ENCODE results near the gene NKAPD1.
A peak's percentile ranks its signal among the peaks of the same experiment; 100 is the strongest.
"Not testable (repeated sequence)": the region's sequence is repeated elsewhere in the genome, so short reads cannot be mapped to it uniquely, and the experiment has no call there.

NKAPD1 gene

GRCh38 chr11:112085822-112086421, 11.8 kb downstream of the NKAPD1 start:
- peak in 2 of 3 experiments; percentile 18 for DNase-seq (ENCODE audit: low read depth in 2 of 3, low spot score in 2 of 3)

- DNase-seq (ENCODE audit: low read depth in 2 of 3, low spot score in 2 of 3) = peak; percentile 81 to 92 (median 88)
Measured at GRCh38 chr11:112086422-112087191, 12.5 kb downstream of the NKAPD1 start, which contains the start of the genes SDHD and TIMM8B. Gene SDHD (plus strand): TSS chr11:112086873. CDS start chr11:112086908, 35 bp downstream. Gene TIMM8B (minus strand): TSS chr11:112086756. CDS start chr11:112086723, 33 bp downstream.

- DNase-seq (ENCODE audit: low read depth in 2 of 3, low spot score in 2 of 3) = no peak
Measured at GRCh38 chr11:112087212-112087611, 13.1 kb downstream of the NKAPD1 start.

- not testable (repeated sequence) for DNase-seq (ENCODE audit: low read depth in 2 of 3, low spot score in 2 of 3)
Measured at GRCh38 chr11:112095302-112095701, 21.2 kb downstream of the NKAPD1 start.

GRCh38 chr11:112096194-112096593, 22.1 kb downstream of the NKAPD1 start:
- DNase-seq (ENCODE audit: low read depth in 2 of 3, low spot score in 2 of 3) = no peak

GRCh38 chr11:112097734-112098528, 23.8 kb downstream of the NKAPD1 start:
- no peak for DNase-seq (ENCODE audit: low read depth in 2 of 3, low spot score in 2 of 3)

- no peak for DNase-seq (ENCODE audit: low read depth in 2 of 3, low spot score in 2 of 3)
Measured at GRCh38 chr11:112100462-112100861, 26.4 kb downstream of the NKAPD1 start.

GRCh38 chr11:112103446-112103845, 29.3 kb downstream of the NKAPD1 start:
- DNase-seq (ENCODE audit: low read depth in 2 of 3, low spot score in 2 of 3) = no peak

- DNase-seq (ENCODE audit: low read depth in 2 of 3, low spot score in 2 of 3) = no peak
Measured at GRCh38 chr11:112106070-112106469, 32.0 kb downstream of the NKAPD1 start.

GRCh38 chr11:112113539-112114457, 39.7 kb downstream of the NKAPD1 start:
- no peak for DNase-seq (ENCODE audit: low read depth in 2 of 3, low spot score in 2 of 3)

- DNase-seq (ENCODE audit: low read depth in 2 of 3, low spot score in 2 of 3) = no peak
Measured at GRCh38 chr11:112114460-112114859, 40.4 kb downstream of the NKAPD1 start.

GRCh38 chr11:112115386-112115785, 41.3 kb downstream of the NKAPD1 start:
- DNase-seq (ENCODE audit: low read depth in 2 of 3, low spot score in 2 of 3) = no peak

- no peak for DNase-seq (ENCODE audit: low read depth in 2 of 3, low spot score in 2 of 3)
Measured at GRCh38 chr11:112118176-112118575, 44.1 kb downstream of the NKAPD1 start.

- DNase-seq (ENCODE audit: low read depth in 2 of 3, low spot score in 2 of 3) = no peak
Measured at GRCh38 chr11:112121981-112122615, 48.0 kb downstream of the NKAPD1 start.

- no peak for DNase-seq (ENCODE audit: low read depth in 2 of 3, low spot score in 2 of 3)
Measured at GRCh38 chr11:112123129-112123528, 49.0 kb downstream of the NKAPD1 start.

- no peak for DNase-seq (ENCODE audit: low read depth in 2 of 3, low spot score in 2 of 3)
Measured at GRCh38 chr11:112127056-112127455, 53.0 kb downstream of the NKAPD1 start.

GRCh38 chr11:112128483-112129121, 54.5 kb downstream of the NKAPD1 start:
- no peak for DNase-seq (ENCODE audit: low read depth in 2 of 3, low spot score in 2 of 3)

- DNase-seq (ENCODE audit: low read depth in 2 of 3, low spot score in 2 of 3) = no peak
Measured at GRCh38 chr11:112129656-112130055, 55.6 kb downstream of the NKAPD1 start.

- no peak for DNase-seq (ENCODE audit: low read depth in 2 of 3, low spot score in 2 of 3)
Measured at GRCh38 chr11:112132737-112133136, 58.6 kb downstream of the NKAPD1 start.

- DNase-seq (ENCODE audit: low read depth in 2 of 3, low spot score in 2 of 3) = no peak
Measured at GRCh38 chr11:112134473-112134872, 60.4 kb downstream of the NKAPD1 start.

Measured in activated CD8-positive, alpha-beta memory T cell treated with anti-CD3 and anti-CD28 coated beads for 48 hours (primary cell).